Measurements from ENCODE around the gene RBFOX2. TPM values are rescaled to one million over a fixed set of nuclear protein-coding genes. Genes with fewer than 3 reads are reported as not detected.

The RBFOX2 gene
- total RNA-seq, 4 donors from 2014 or later, result 46.6 to 82.7 (median 62.1) TPM

- TF ChIP-seq POLR2AphosphoS5 (IDR thresholded peaks at IDR 0.05), result no peak
- TF ChIP-seq EP300 (IDR thresholded peaks at IDR 0.05), result no peak
- TF ChIP-seq CTCF (IDR thresholded peaks at IDR 0.05), result no peak
- TF ChIP-seq POLR2A (IDR thresholded peaks at IDR 0.05), result no peak
- Histone ChIP-seq H3K4me1 (peaks cover 56% of the 10 kb centered on the region), H3K27me3 (no peaks in the 10 kb centered on the region), H3K27ac (no peak overlapping the region), H3K36me3 (no peaks in the 10 kb centered on the region), H3K9me3 (no peaks in the 10 kb centered on the region), H3K4me3 (no peak overlapping the region)
- 22% methylated on average over 4 of the region's 4 CpGs for WGBS
- DNase-seq (ENCODE audit: low spot score in 2 of 2), result no peak
Observed at GRCh38 chr22:35892192-35892591, 136.4 kb downstream of the RBFOX2 start.

- Histone ChIP-seq H3K36me3 (no peaks in the 10 kb centered on the region), H3K4me1 (peaks cover 49% of the 10 kb centered on the region), H3K27me3 (no peaks in the 10 kb centered on the region), H3K27ac (no peak overlapping the region), H3K4me3 (no peak overlapping the region), H3K9me3 (no peaks in the 10 kb centered on the region)
- DNase-seq (ENCODE audit: low spot score in 2 of 2), result no peak
- TF ChIP-seq EP300 (IDR thresholded peaks at IDR 0.05), result no peak
- no peak for TF ChIP-seq POLR2A (IDR thresholded peaks at IDR 0.05)
- no peak for TF ChIP-seq CTCF (IDR thresholded peaks at IDR 0.05)
- TF ChIP-seq POLR2AphosphoS5 (IDR thresholded peaks at IDR 0.05), result no peak
- WGBS, result 91% methylated on average over 1 of the region's 1 CpG
Observed at GRCh38 chr22:35891442-35891841, 137.2 kb downstream of the RBFOX2 start.

GRCh38 chr22:35889071-35889470 is 139.6 kb downstream of the RBFOX2 start:
- no peaks in the 10 kb centered on the region for H3K36me3 ChIP-seq
- H3K4me3 ChIP-seq, result no peak overlapping the region
- no peak for DNase-seq (ENCODE audit: low spot score in 2 of 2)
- no peaks in the 10 kb centered on the region for H3K27me3 ChIP-seq
- no peak overlapping the region for H3K27ac ChIP-seq
- H3K9me3 ChIP-seq, result no peaks in the 10 kb centered on the region
- WGBS, result 95% methylated on average over 4 of the region's 4 CpGs
- TF ChIP-seq CTCF (IDR thresholded peaks at IDR 0.05), result no peak
- no peak for TF ChIP-seq EP300 (IDR thresholded peaks at IDR 0.05)
- no peak for TF ChIP-seq POLR2A (IDR thresholded peaks at IDR 0.05)
- no peak for TF ChIP-seq POLR2AphosphoS5 (IDR thresholded peaks at IDR 0.05)
- H3K4me1 ChIP-seq, result peaks cover 26% of the 10 kb centered on the region

GRCh38 chr22:35888181-35888870 is 140.3 kb downstream of the RBFOX2 start:
- WGBS, result 91% methylated on average over 2 of the region's 2 CpGs
- no peaks in the 10 kb centered on the region for H3K27me3 ChIP-seq
- H3K36me3 ChIP-seq, result no peaks in the 10 kb centered on the region
- no peaks in the 10 kb centered on the region for H3K9me3 ChIP-seq
- peaks cover 23% of the 10 kb centered on the region for H3K4me1 ChIP-seq
- TF ChIP-seq CTCF (IDR thresholded peaks at IDR 0.05) (no peak), POLR2A (IDR thresholded peaks at IDR 0.05) (no peak), POLR2AphosphoS5 (IDR thresholded peaks at IDR 0.05) (no peak), EP300 (IDR thresholded peaks at IDR 0.05) (no peak)
- H3K27ac ChIP-seq, result no peak overlapping the region
- DNase-seq (ENCODE audit: low spot score in 2 of 2), result no peak
- H3K4me3 ChIP-seq, result no peak overlapping the region

- Histone ChIP-seq H3K27ac (no peak overlapping the region), H3K4me3 (no peak overlapping the region), H3K36me3 (no peaks in the 10 kb centered on the region), H3K4me1 (peaks cover 23% of the 10 kb centered on the region), H3K9me3 (no peaks in the 10 kb centered on the region), H3K27me3 (no peaks in the 10 kb centered on the region)
- TF ChIP-seq CTCF (IDR thresholded peaks at IDR 0.05), result no peak
- DNase-seq (ENCODE audit: low spot score in 2 of 2), result no peak
- WGBS, result 91% methylated on average over 2 of the region's 2 CpGs
Observed at GRCh38 chr22:35887296-35887875, 141.2 kb downstream of the RBFOX2 start.
